ENCODE measurements around the gene ODC1.

ODC1 gene

GRCh38 chr2:10427618-10427949, 20.5 kb downstream of the ODC1 start:
- no peak for TF ChIP-seq ZFX (IDR thresholded peaks at IDR 0.05; ENCODE audit: borderline replicate concordance)
- no peak for TF ChIP-seq CTCF (IDR thresholded peaks at IDR 0.05)
- no peak overlapping the region for H3K27ac ChIP-seq

GRCh38 chr2:10426726-10427617, 21.2 kb downstream of the ODC1 start:
- TF ChIP-seq CTCF (IDR thresholded peaks at IDR 0.05) (no peak), ZFX (IDR thresholded peaks at IDR 0.05; ENCODE audit: borderline replicate concordance) (no peak)
- H3K27ac ChIP-seq, result no peak overlapping the region

- no peak for TF ChIP-seq CTCF (IDR thresholded peaks at IDR 0.05)
- TF ChIP-seq ZFX (IDR thresholded peaks at IDR 0.05; ENCODE audit: borderline replicate concordance), result no peak
- H3K27ac ChIP-seq, result no peak overlapping the region
These were observed 22.4 kb downstream of the ODC1 start for GRCh38 chr2:10425699-10426098.

GRCh38 chr2:10424916-10425505, 23.1 kb downstream of the ODC1 start:
- H3K27ac ChIP-seq, result no peak overlapping the region
- TF ChIP-seq CTCF (IDR thresholded peaks at IDR 0.05), result no peak
- no peak for TF ChIP-seq ZFX (IDR thresholded peaks at IDR 0.05; ENCODE audit: borderline replicate concordance)

GRCh38 chr2:10424051-10424450, 24.1 kb downstream of the ODC1 start:
- TF ChIP-seq CTCF (IDR thresholded peaks at IDR 0.05) (no peak), ZFX (IDR thresholded peaks at IDR 0.05; ENCODE audit: borderline replicate concordance) (no peak)
- H3K27ac ChIP-seq, result no peak overlapping the region

GRCh38 chr2:10423400-10423774, 24.7 kb downstream of the ODC1 start:
- TF ChIP-seq CTCF (IDR thresholded peaks at IDR 0.05), result no peak
- TF ChIP-seq ZFX (IDR thresholded peaks at IDR 0.05; ENCODE audit: borderline replicate concordance), result no peak
- H3K27ac ChIP-seq, result no peak overlapping the region

- TF ChIP-seq ZFX (IDR thresholded peaks at IDR 0.05; ENCODE audit: borderline replicate concordance) (no peak), CTCF (IDR thresholded peaks at IDR 0.05) (no peak)
- no peak overlapping the region for H3K27ac ChIP-seq
These were observed 25.3 kb downstream of the ODC1 start for GRCh38 chr2:10422732-10423399.
